Measurements from ENCODE around the gene PNPLA8. TPM values are rescaled to one million over a fixed set of nuclear protein-coding genes. Genes with fewer than 3 reads are reported as not detected.

The PNPLA8 gene
- total RNA-seq, 8 experiments from 2014 or later, result 22.9 to 62.1 (median 37.0) TPM

DNA sequence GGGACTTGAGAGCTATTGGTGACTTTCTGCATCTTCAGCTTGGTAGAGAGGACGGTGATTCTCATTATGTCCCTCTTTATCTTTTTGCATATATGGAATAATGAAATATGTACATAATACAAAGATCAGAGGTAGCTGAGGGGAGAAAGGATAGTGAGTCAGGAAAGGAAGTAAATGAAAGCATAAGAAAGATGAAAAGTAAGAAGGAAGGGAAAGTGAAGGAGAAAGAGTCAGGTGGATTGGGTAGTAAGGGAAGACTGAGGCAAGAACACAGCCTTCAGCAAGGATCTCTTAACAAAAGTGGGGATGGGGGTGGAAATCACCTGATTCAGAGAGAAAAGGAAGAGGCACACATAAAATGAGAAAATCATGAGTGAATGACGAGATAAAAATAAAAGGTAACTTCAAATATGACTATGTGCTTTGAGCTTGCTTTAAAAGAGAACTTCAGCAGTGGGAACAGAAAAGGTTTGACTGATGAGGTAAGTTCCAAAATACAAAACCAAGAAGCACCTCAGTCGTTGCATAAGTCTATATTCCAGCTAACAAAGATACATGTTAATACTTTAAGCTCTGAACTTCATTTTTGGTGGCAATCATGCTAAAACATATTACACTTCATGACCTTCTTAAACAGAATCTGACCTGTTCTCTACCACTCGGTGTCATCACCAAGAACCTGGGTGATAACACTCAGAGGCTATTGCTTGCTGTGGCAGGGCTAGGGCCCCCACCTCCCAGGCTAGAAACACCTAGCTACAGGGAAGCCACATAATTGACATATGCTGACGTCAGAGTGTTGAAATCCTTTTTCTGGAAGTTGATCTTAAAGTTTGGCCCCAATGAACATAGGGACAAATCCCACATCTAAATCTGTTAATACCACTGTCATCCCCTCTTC, 102.6 kb downstream of the PNPLA8 start:
- Histone ChIP-seq H3K27ac (no peak overlapping the region), H3K4me1 (replicated peaks in 1 of 2) (peaks cover 22 to 37% of the 10 kb centered on the region in 2 donors), H3K4me3 (no peak overlapping the region)
- in situ Hi-C loops (cut with MboI; ENCODE audit: low pct_unique_long_range_greater_than_20kb in 2 of 9, low sequenced_read_pairs in 9 of 9, unreplicated experiment in 9 of 9), result no loop called here
- peak in 2 of 8 experiments; percentile 17 to 34 for ATAC-seq (replicated peaks in 6 of 8)
- WGBS, 10 experiments, result 2 to 100% (median 88%) methylated on average over 2 to 5 of the region's 5 CpGs

DNA sequence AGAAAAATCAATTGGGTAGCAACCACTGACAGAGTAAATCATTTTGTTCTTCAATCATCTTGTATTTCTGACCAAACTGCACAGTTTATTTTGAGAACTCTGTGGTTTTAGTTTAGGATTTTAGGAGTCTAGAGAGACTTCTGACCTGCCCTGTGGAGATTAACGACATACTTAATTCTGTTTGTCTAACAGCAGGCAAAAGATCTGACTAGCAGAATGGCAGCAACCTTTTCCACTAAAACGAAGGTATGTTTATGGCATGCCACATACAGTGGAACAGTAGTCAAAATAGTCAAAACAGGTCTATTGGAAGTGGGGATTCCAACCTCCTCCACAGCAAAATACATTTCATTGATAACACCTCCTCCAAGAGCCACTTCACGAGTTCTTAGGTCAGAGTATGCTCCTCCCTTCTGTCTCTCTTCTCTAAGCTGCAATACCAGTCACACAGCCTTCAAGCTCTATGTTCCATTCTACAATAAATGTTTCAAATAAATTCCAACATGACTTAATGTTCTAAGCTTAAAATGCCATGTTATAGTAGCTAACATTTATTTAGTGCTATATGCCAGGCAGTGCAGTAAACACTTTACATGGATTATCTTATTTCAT, 104.1 kb downstream of the PNPLA8 start:
- H3K4me3 ChIP-seq, result no peak overlapping the region
- no peak for ATAC-seq (replicated peaks in 6 of 8)
- WGBS, 10 experiments, result 31 to 71% (median 54%) methylated on average over 1 to 3 of the region's 3 CpGs; no CpG with 5 or more reads in 1 of the 10 experiments
- in situ Hi-C loops (cut with MboI; ENCODE audit: low pct_unique_long_range_greater_than_20kb in 2 of 9, low sequenced_read_pairs in 9 of 9, unreplicated experiment in 9 of 9), result no loop called here
- H3K4me1 ChIP-seq (replicated peaks in 1 of 2), result peaks cover 26 to 35% of the 10 kb centered on the region in 2 donors
- H3K27ac ChIP-seq, result no peak overlapping the region

Other genes starting within 250 kb of the PNPLA8 start
- gene NRCAM, start 69.7 kb downstream of the PNPLA8 start, total RNA-seq, result 10 to 100 TPM in 6 of 8 experiments, 1 to 10 TPM in 2; 2.8 to 81.9 (median 53.8) TPM
- 10 to 100 TPM; 22.2 to 46.8 (median 29.4) TPM for gene THAP5, start 43.6 kb upstream of the PNPLA8 start, total RNA-seq
- gene DNAJB9, start 43.7 kb upstream of the PNPLA8 start, total RNA-seq, result 10 to 100 TPM; 12.4 to 64.2 (median 33.1) TPM